NT2/D1 (cell line): Measurements from ENCODE around the gene FNDC1.

Source experiments
- DNase-seq: peaks from one replicate; pipeline ENCODE4 v3.0.0-alpha.2; 2011; ENCODE audit warnings: low read depth, low spot score
- H3K27me3 ChIP-seq: 2 replicates; pipeline ENCODE4 v1.6.0; 2011; ENCODE audit warnings: mild to moderate bottlenecking; ENCODE audit not compliant: insufficient read length, insufficient read depth
- H3K36me3 ChIP-seq: 2 replicates; pipeline ENCODE4 v1.6.1; 2011; ENCODE audit warnings: mild to moderate bottlenecking, low read length, mixed read lengths; ENCODE audit not compliant: insufficient read depth, insufficient read length
- H3K4me1 ChIP-seq: 2 replicates; pipeline ENCODE4 v1.5.1; 2011; ENCODE audit not compliant: insufficient read depth, insufficient read length
- H3K4me3 ChIP-seq: 2 replicates; pipeline ENCODE4 v1.5.1; 2011; ENCODE audit warnings: low read depth; ENCODE audit not compliant: insufficient read length
- H3K9ac ChIP-seq: 2 replicates; pipeline ENCODE4 v1.6.0; 2011; ENCODE audit warnings: low read depth; ENCODE audit not compliant: insufficient read length
- H3K9me3 ChIP-seq: 2 replicates; pipeline ENCODE4 v1.5.1; 2011; ENCODE audit warnings: mild to moderate bottlenecking, low read length; ENCODE audit not compliant: insufficient read depth
- SUZ12 ChIP-seq: IDR thresholded peaks from 2 replicates; pipeline ENCODE4 v1.6.1; 2011; ENCODE audit not compliant: insufficient read length, insufficient read depth; ENCODE audit errors: extremely low read depth
- YY1 ChIP-seq: IDR thresholded peaks from 2 replicates; pipeline ENCODE4 v1.6.1; 2011; ENCODE audit not compliant: insufficient read length, insufficient read depth
- ZNF274 ChIP-seq: IDR thresholded peaks from 2 replicates; pipeline ENCODE4 v1.6.1; 2011; ENCODE audit warnings: mild to moderate bottlenecking, low read depth, low read length

Gene FNDC1

GRCh38 chr6:159184559-159184958, 15.4 kb downstream of the FNDC1 start:
- no peaks in the 10 kb centered on the region for H3K36me3 ChIP-seq
- H3K9me3 ChIP-seq, result peaks cover 9% of the 10 kb centered on the region
- H3K27me3 ChIP-seq, result no peaks in the 10 kb centered on the region
- no peak overlapping the region for H3K9ac ChIP-seq
- TF ChIP-seq ZNF274 (no peak), SUZ12 (no peak), YY1 (no peak)
- H3K4me1 ChIP-seq, result no peaks in the 10 kb centered on the region
- DNase-seq, result no peak
- H3K4me3 ChIP-seq, result no peak overlapping the region

GRCh38 chr6:159190460-159190859, 21.3 kb downstream of the FNDC1 start:
- no peak overlapping the region for H3K4me3 ChIP-seq
- H3K9me3 ChIP-seq, result peaks cover 4% of the 10 kb centered on the region
- no peaks in the 10 kb centered on the region for H3K4me1 ChIP-seq
- H3K27me3 ChIP-seq, result no peaks in the 10 kb centered on the region
- H3K36me3 ChIP-seq, result no peaks in the 10 kb centered on the region
- DNase-seq, result no peak
- no peak overlapping the region for H3K9ac ChIP-seq
- TF ChIP-seq YY1 (no peak), SUZ12 (no peak), ZNF274 (no peak)

- TF ChIP-seq ZNF274 (no peak), SUZ12 (no peak), YY1 (no peak)
- Histone ChIP-seq H3K9me3 (no peaks in the 10 kb centered on the region), H3K36me3 (no peaks in the 10 kb centered on the region), H3K4me1 (no peaks in the 10 kb centered on the region), H3K9ac (no peak overlapping the region), H3K27me3 (no peaks in the 10 kb centered on the region), H3K4me3 (no peak overlapping the region)
- no peak for DNase-seq
These were observed 24.7 kb downstream of the FNDC1 start for GRCh38 chr6:159193923-159194322.

- H3K4me1 ChIP-seq, result no peaks in the 10 kb centered on the region
- DNase-seq, result no peak
- TF ChIP-seq ZNF274, result no peak
- no peak for TF ChIP-seq SUZ12
- TF ChIP-seq YY1, result no peak
- H3K9me3 ChIP-seq, result no peaks in the 10 kb centered on the region
- no peak overlapping the region for H3K9ac ChIP-seq
- H3K27me3 ChIP-seq, result no peaks in the 10 kb centered on the region
- no peak overlapping the region for H3K4me3 ChIP-seq
- H3K36me3 ChIP-seq, result no peaks in the 10 kb centered on the region
These were observed 25.2 kb downstream of the FNDC1 start for GRCh38 chr6:159194421-159194820.

GRCh38 chr6:159196430-159196975, 27.3 kb downstream of the FNDC1 start:
- H3K9ac ChIP-seq, result no peak overlapping the region
- no peaks in the 10 kb centered on the region for H3K9me3 ChIP-seq
- H3K4me1 ChIP-seq, result no peaks in the 10 kb centered on the region
- TF ChIP-seq SUZ12, result no peak
- no peak for TF ChIP-seq ZNF274
- DNase-seq, result no peak
- H3K36me3 ChIP-seq, result no peaks in the 10 kb centered on the region
- no peak overlapping the region for H3K4me3 ChIP-seq
- H3K27me3 ChIP-seq, result no peaks in the 10 kb centered on the region

- H3K27me3 ChIP-seq, result no peaks in the 10 kb centered on the region
- DNase-seq, result no peak
- no peaks in the 10 kb centered on the region for H3K36me3 ChIP-seq
- H3K4me1 ChIP-seq, result no peaks in the 10 kb centered on the region
- no peaks in the 10 kb centered on the region for H3K9me3 ChIP-seq
- H3K9ac ChIP-seq, result no peak overlapping the region
- TF ChIP-seq ZNF274, result no peak
- no peak for TF ChIP-seq SUZ12
- no peak for TF ChIP-seq YY1
- H3K4me3 ChIP-seq, result no peak overlapping the region
These were observed 28.1 kb downstream of the FNDC1 start for GRCh38 chr6:159197251-159197650.

GRCh38 chr6:159201336-159201735, 32.1 kb downstream of the FNDC1 start:
- H3K4me3 ChIP-seq, result no peak overlapping the region
- H3K9ac ChIP-seq, result no peak overlapping the region
- no peaks in the 10 kb centered on the region for H3K4me1 ChIP-seq
- no peaks in the 10 kb centered on the region for H3K27me3 ChIP-seq
- TF ChIP-seq YY1 (no peak), ZNF274 (no peak), SUZ12 (no peak)
- no peaks in the 10 kb centered on the region for H3K9me3 ChIP-seq
- no peaks in the 10 kb centered on the region for H3K36me3 ChIP-seq
- no peak for DNase-seq
